Renal pelvis (tissue), 3 donors: ENCODE results near the gene TMEM88. TPM values are rescaled to one million over a fixed set of nuclear protein-coding genes. Genes with fewer than 3 reads are reported as not detected.

Experiments used
- polyA plus RNA-seq, 3 donors: library from polyadenylated mRNA; unstranded; fragments of 120-200 nt; gene quantifications; one replicate each; pipeline ENCODE4 v1.2.1, GENCODE V29; 2013; ENCODE audit not compliant: insufficient read length in 3 of 3

TMEM88 gene
- polyA plus RNA-seq, 3 donors = 25.9 to 32.4 (median 26.0) TPM

Other genes with a start within 250 kb of the TMEM88 start
- 10 to 100 TPM; 48.9 to 54.0 (median 52.3) TPM for gene FXR2, start 240.2 kb upstream of the TMEM88 start, polyA plus RNA-seq
- gene SAT2, start 227.2 kb upstream of the TMEM88 start, polyA plus RNA-seq = 100 to 1,000 TPM; 145 to 161 (median 161) TPM
- 1 to 10 TPM; 4.6 to 7.3 (median 6.4) TPM for gene SHBG, start 224.9 kb upstream of the TMEM88 start, polyA plus RNA-seq
- gene ATP1B2, start 204.1 kb upstream of the TMEM88 start, polyA plus RNA-seq = 10 to 100 TPM; 18.1 to 24.2 (median 21.5) TPM
- 10 to 100 TPM; 68.2 to 79.1 (median 74.8) TPM for gene TP53, start 167.6 kb upstream of the TMEM88 start, polyA plus RNA-seq
- 10 to 100 TPM; 15.3 to 21.3 (median 17.0) TPM for gene WRAP53, start 166.6 kb upstream of the TMEM88 start, polyA plus RNA-seq
- 10 to 100 TPM; 21.3 to 29.1 (median 23.8) TPM for gene EFNB3, start 149.9 kb upstream of the TMEM88 start, polyA plus RNA-seq
- under 1 TPM; 0.24 to 0.67 (median 0.34) TPM for gene DNAH2, start 137.3 kb upstream of the TMEM88 start, polyA plus RNA-seq
- gene KDM6B, start 20.8 kb upstream of the TMEM88 start, polyA plus RNA-seq = 10 to 100 TPM; 26.2 to 32.3 (median 28.8) TPM
- 100 to 1,000 TPM in 2 of 3 donors, 10 to 100 TPM in 1; 94.2 to 137 (median 104) TPM for gene NAA38, start 2.5 kb downstream of the TMEM88 start, polyA plus RNA-seq
- gene CYB5D1, start 2.9 kb downstream of the TMEM88 start, polyA plus RNA-seq = 10 to 100 TPM; 23.6 to 36.3 (median 27.2) TPM
- gene CHD3, start 33.7 kb downstream of the TMEM88 start, polyA plus RNA-seq = 100 to 1,000 TPM; 181 to 204 (median 186) TPM
- gene RNF227, start 61.2 kb downstream of the TMEM88 start, polyA plus RNA-seq = 1 to 10 TPM; 3.5 to 4.7 (median 4.5) TPM
- gene KCNAB3, start 74.8 kb downstream of the TMEM88 start, polyA plus RNA-seq = 10 to 100 TPM; 10.6 to 13.0 (median 11.4) TPM
- 100 to 1,000 TPM; 131 to 158 (median 133) TPM for gene TRAPPC1, start 76.9 kb downstream of the TMEM88 start, polyA plus RNA-seq
- gene CNTROB, start 77.1 kb downstream of the TMEM88 start, polyA plus RNA-seq = 10 to 100 TPM; 52.0 to 69.0 (median 65.7) TPM
- under 1 TPM; 0.22 to 0.87 (median 0.40) TPM for gene GUCY2D, start 147.5 kb downstream of the TMEM88 start, polyA plus RNA-seq
- 1 to 10 TPM; 1.2 to 2.0 (median 1.5) TPM for gene ALOX15B, start 184.0 kb downstream of the TMEM88 start, polyA plus RNA-seq
- 1 to 10 TPM in 1 of 3 donors, under 1 TPM in 2; 0.48 to 1.0 (median 0.90) TPM for gene ALOX12B, start 232.7 kb downstream of the TMEM88 start, polyA plus RNA-seq